ENCODE results near the gene PSEN2. TPM values are rescaled to one million over a fixed set of nuclear protein-coding genes. Genes with fewer than 3 reads are reported as not detected.
"Not testable (repeated sequence)": the region's sequence is repeated elsewhere in the genome, so short reads cannot be mapped to it uniquely, and the experiment has no call there.

Gene PSEN2
- polyA plus RNA-seq (ENCODE audit: insufficient read length in 4 of 4): 10 to 100 TPM; 16.9 to 18.2 (median 17.6) TPM

DNA sequence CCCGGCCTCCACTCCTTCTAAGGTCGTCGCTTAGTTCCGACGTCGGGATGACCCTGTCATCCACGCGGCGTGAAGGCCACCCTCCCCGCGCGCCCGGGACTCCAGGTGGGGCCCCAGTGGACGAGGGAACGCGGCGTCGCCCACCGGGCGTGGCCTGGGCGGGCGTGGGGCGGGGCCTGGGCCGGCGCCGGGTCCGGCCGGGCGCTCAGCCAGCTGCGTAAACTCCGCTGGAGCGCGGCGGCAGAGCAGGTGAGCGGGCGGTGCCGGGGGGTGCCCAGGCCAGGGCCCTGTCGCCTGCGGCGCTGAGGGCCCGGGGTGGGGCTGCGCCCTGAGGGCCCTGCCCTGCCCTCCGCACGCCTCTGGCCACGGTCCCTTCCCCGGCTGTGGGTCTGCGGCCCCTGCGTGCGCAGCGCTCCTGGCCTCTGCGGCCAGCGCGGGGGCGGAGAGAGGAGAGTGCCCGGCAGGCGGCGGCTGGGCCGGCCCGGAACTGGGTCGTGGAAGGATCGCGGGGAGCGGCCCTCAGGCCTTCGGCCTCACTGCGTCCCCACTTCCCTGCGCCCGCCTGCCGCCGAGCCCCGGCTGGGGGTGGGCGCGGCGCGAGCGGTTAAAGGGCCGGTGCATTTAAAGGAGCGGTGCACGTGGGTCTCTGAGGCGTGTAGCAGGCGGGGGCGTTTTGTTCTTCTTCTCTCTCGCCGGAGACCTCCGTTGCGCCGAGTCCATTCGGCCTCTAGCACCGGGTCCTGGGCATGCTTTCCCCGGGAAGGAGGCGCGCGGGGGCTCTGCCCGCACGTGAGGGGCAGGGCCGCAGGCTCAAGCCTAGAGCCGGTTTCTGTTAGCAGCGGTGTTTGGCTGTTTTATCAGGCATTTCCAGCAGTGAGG lies at the start of gene PSEN2:
PSEN2 (plus strand) TSS at position 216 of the 879 bp plus-strand sequence. CDS start 11,292 bp downstream, outside the sequence.
- peak in 3 of 4 donors; percentile 39 to 44 (median 41) for DNase-seq (ENCODE audit: low read depth in 4 of 4, low spot score in 3 of 4)

DNA sequence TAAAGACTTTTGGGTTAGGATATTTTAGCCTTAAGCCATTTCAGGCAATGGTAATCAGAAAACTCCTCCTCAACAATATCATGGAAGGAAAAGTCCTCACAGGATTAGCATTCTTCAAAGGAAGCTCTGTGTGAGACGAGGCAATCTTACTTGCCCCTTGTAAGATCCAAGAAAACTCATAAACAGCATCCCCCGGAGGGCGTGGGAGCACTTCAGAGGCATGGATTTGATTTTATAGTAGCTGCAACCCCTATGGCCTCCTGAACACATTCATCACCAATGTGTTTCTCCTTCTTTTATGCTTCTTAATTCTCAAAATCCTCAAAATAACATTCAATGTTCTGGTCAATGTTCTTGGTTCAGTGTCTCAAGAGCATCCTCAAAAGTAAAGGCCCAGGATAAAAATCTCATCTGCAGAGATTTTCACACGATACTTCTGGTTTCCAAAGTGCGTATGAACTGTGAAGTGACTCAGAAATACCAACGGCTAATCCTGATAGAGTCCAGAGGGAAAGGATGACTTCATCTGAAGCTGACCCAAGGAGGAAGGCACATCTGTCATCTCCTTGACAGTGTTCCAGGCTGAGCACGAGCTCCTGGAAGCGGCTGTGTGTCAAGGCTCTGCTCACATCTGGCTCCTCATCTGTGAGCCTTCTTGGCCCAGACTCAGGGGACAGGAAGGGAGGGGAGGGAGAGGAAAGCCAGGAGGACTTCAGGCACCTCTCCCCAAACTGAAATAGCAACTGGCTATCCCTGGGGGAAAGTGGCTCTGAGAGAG lies 49.3 kb upstream of the PSEN2 start:
- peak; percentile 45 to 61 (median 52) for DNase-seq (ENCODE audit: low read depth in 4 of 4, low spot score in 3 of 4)

DNA sequence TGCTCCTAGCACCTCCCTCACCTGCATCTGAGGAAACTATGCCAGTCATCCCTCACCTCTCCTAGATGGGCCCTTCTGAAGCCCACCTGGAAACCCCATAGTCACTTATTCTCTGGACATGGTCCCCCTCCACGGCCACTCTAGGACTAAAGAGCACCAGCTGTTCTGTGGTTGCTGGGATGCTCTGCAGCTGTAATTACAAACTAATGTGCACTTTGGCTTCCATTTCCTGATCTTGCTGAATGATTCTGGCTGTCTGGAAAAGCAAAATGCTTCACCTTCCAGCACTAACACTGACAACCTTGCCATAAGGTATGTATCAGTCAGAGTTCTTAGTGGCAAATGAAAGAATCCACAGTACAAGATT lies 48.7 kb upstream of the PSEN2 start:
- DNase-seq (ENCODE audit: low read depth in 4 of 4, low spot score in 3 of 4): peak in 1 of 4 donors; percentile 28

DNA sequence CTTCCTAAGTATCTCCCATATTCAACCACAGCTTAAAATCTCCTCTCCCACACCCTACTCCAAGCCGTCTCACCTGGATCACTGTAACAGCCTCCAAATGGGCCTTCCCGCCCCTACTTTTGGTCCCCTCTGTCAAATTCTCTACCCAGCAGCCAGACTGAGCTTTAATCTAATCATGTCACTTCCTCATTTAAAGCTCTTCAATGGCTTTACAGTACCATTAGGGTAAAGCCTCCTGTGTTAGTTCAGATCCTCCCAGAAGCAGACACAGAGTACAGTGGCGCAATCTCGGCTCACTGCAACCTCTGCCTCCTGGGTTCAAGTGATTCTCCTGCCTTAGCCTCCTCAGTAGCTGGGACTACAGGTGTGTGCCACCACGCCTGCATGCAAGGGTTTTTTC lies 46.8 kb upstream of the PSEN2 start:
- no peak for DNase-seq (ENCODE audit: low read depth in 4 of 4, low spot score in 3 of 4)

DNA sequence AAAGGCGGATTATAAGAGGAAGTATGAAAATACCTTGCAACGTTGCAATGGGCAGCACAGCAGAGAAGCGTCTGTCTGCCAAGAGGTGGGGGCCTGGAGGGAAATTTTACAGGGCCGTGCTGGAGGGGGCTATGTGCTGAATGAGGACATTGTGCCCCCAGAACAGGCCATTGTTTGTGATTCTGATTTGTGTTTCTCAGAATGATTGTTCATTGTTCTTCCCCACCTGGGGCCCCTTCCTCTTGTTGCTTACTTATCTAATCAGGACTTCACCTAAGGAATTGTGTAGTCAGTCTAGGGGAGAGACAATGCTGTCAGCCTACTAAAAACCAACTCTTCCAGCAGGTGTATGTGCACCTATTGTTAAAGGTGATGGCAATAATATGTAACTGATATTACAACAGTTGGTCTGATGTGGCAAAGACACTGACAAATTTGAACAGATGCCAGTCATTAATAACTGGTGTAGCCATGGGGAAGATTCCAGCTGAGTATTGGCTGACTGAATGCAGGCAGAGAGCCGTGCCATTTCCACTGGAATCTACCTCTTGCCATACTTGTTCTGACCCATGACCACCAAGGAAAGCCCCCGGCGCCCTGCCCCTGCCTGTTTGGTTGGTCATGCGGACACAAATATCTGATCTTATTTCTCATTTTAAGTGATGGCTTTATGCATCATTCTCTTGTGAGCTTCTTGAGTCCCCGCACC lies 45.2 kb upstream of the PSEN2 start:
- DNase-seq (ENCODE audit: low read depth in 4 of 4, low spot score in 3 of 4): no peak

DNA sequence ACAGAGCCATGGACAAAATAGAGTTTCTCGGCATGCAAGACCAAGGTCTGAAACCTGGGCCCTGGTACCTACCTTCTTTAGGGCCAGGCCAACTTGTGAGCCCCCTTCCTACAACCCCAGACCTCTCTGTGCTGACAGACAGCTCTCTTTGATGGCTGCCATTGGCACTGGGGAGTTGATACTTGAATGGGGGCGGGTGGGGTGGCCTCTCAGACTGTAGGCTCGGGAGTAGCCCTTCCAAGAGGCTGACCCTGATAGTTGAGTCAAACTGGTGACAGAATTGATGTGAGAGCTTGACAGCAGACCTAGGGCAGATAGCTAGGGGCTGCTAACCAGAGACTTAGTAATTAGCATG lies 44.7 kb upstream of the PSEN2 start:
- no peak for DNase-seq (ENCODE audit: low read depth in 4 of 4, low spot score in 3 of 4)

DNA sequence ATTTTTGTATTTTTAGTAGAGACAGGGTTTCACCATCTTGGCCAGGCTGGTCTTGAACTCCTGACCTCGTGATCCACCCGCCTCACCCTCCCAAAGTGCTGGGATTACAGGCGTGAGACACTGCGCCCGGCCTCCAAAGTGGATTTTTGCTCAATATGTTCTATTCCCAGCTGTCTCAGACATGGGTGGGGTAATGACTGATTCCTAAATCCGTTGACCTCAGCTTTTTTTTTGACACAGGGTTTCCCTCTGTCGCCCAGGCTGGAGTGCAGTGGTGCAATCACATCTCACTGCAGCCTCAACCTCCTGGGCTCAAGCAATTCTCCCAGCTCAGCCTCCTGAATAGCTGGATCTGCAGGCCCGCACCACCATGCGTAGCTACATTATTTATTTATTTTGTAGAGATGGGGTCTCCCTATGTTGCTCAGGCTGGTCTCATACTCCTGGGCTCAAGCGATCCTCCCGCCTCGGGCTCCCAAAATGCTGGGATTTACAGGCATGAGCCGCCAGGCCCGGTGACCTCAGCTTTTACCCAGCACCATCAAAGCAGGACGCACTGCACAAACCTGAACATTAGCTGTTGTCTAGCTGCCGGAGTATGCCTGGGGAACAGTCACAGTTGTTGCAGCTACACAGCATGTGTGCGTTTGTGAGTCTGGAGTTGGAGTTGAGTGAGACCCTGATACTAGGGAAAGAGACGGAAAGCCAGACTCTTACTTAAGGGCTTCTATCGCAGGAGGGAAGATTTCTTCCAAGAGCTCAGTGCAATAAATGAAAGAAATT lies 43.7 kb upstream of the PSEN2 start:
- no peak for DNase-seq (ENCODE audit: low read depth in 4 of 4, low spot score in 3 of 4)

DNA sequence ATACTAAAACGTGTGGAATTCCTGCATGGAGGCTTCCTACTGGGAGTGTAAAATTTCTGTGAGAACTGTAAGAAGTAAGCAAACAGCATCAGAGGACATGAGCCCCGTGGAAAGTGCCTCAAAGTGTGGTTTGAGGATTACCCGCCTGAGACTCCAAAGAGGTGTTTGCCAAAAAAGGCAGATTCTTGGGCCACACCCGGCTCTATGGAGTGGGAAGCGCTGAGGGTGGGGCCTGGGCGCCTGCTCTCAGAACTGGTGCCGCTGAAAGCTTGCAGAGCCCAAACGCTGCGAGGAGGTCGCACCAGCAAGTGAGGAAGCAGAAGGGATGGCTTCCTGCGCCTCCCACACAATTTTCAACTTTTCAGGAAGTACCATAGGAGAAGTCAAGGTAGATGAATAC lies 43.0 kb upstream of the PSEN2 start:
- no peak for DNase-seq (ENCODE audit: low read depth in 4 of 4, low spot score in 3 of 4)

DNA sequence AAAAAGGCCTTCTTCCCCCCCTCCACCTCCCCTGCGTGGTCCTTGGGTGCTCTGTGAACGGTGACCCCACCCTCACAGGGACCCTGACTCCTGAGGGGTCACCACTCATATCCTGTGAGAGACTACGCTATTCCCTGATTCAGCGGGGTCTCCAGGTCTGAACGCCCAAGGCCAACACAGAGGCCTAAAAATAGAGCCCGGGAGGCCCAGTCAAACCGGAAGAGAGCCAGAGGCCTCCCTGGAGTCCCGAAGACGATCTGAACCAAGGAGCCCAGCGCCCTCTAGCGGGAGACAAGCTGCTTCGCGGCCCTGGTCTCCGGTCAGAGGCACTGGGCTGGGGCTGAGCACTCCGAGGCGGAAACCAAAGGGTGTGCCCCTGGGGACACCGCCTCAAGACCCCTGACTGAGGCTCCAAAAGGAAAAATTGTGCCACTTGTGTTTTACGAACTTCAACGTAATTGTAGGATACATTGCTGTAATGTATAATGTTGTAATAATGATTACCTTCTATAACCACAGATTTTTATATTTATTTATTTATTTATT lies 42.4 kb upstream of the PSEN2 start:
- DNase-seq (ENCODE audit: low read depth in 4 of 4, low spot score in 3 of 4): peak; percentile 83 to 94 (median 90)

DNA sequence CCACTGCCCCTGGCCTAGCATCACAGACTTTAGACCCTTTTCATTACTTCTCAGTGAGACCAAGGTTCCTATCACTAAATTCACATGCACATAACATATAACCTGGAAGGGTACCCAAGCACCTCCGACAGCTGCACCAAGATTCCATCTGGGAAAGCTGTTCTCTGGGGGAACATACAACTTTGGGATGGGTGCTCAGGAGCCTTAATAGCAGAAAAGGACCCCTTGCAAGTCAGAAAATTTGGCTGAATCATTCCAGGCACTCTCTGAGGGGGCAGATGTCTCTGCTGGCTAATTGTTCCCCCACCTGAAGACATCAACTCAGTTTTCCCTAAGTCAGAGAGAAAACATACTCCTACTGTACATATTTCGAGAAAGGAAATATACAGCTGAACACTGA lies 41.3 kb upstream of the PSEN2 start:
- DNase-seq (ENCODE audit: low read depth in 4 of 4, low spot score in 3 of 4): no peak

DNA sequence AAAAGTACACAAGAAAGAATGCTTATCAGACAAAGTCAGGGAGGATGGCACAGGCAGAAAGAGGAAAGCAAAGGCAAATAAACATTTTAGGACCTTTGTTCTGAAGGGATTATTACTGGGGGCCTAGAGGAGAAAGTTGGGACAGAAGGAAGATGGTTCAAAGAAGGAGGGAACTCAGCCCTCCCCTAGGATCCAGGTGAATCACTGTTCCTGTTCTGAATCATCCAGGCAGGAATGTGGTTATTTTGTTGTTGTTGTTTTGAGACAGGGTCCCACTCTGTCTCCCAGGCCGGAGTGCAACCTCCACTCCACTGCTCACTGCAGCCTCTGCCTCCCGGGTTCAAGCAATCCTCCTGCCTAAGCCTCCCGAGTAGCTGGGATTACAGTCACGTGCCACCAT lies 38.5 kb upstream of the PSEN2 start:
- DNase-seq (ENCODE audit: low read depth in 4 of 4, low spot score in 3 of 4): no peak

DNA sequence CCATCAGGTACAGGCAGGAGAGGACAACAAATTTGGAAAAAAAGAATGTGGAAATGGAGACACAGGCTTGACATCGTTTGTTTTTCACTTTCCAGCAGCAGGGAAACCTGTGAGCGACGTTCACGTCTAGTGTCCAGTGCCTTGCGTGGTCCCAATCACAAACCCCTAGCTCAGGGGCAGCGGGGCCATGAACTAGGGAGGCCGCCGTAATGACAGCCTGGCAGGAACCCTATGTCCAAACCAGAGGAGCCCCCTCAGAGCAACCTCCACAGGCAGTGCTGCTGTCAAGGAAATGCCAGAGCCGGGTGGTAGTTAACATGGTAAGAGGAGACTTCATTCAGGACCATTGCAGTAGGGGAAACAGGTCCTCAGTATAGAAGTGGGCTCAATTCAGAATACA lies 37.8 kb upstream of the PSEN2 start:
- no peak for DNase-seq (ENCODE audit: low read depth in 4 of 4, low spot score in 3 of 4)

DNA sequence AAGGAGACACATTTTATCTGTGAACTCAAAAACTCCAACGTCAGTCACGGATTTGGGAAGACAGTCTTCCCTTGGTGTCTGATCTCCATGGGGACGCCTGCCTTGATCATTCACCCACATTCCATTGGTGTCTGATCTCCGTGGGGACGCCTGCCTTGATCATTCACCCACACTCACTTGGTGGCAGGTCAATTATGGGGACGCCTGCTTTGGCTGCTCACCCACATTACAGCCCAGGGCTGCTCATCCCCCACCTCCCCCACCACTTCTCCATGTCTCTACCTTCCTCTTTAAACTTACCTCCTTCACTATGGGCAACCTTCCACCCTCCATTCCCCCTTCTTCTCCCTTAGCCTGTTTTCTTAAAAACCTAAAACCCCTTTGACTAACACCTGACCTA lies 36.2 kb upstream of the PSEN2 start:
- not testable (repeated sequence) for DNase-seq (ENCODE audit: low read depth in 4 of 4, low spot score in 3 of 4)

DNA sequence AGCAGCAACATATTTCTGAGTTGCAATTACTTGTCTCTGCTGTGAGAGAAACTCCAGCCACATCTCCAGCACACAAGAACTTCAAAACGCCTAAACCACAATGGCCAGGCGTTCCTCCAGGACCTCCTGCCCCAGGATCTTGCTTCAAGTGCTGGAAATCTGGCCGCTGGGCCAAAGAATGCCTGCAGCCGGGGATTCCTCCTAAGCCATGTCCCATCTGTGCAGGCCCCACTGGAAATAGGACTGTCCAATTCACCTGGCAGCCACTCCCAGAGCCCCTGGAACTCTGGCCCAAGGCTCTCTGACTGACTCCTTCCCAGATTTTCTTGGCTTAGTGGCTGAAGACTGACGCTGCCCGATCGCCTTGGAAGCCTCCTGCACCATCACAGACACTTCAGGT lies 35.0 kb upstream of the PSEN2 start:
- DNase-seq (ENCODE audit: low read depth in 4 of 4, low spot score in 3 of 4): not testable (repeated sequence)

DNA sequence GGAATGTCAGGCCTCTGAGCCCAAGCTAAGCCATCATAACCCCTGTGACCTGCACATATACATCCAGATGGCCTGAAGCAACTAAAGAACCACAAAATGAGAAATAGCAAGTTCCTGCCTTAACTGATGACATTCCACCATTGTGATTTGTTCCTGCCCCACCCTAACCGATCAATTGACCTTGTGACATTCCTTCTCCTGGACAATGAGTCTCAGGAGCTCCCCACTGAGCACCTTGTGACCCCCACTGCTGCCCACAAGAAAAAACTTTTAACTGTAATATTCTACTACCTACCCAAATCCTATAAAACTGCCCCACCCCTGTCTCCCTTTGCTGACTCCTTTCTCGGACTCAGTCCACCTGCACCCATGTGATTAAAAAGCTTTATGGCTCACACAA lies 32.5 kb upstream of the PSEN2 start:
- not testable (repeated sequence) for DNase-seq (ENCODE audit: low read depth in 4 of 4, low spot score in 3 of 4)

DNA sequence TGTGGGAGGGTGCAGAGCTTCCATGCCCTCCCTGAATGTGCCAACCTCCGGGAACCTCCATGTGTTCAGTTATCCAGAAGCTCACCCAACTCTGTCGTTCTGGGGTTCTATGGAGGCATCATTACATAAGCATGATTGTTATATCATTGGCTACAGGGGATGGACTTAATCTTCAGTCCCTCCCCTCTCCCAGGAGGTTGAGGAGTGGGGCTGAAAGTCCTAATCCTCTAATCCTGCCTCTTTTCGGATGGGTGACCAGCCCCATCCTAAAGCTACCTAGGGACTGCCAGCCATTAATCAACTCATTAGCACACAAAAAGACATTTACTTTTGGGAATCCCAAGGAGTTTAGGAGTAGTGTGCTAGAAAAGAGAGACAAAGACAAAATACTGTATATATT lies 32.0 kb upstream of the PSEN2 start:
- no peak for DNase-seq (ENCODE audit: low read depth in 4 of 4, low spot score in 3 of 4)

DNA sequence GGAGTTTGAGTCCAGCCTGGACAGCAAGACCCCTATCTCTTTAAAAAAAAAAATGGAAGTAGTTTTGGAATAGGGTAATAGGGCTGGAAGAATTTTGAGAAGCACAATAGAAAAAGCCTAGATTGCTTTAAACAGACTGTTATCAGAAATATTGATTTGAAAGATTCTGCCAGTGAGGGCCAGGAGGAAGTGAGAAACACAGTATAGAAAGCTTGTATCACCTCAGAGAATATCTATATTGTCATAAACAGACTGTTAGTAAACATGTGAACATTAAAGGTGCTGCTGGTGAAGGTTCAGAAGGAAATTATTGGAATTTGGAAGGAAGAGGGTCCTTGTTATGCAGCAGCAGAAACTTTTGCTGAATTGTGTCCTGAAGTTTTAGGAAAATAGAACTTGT lies 24.8 kb upstream of the PSEN2 start:
- no peak for DNase-seq (ENCODE audit: low read depth in 4 of 4, low spot score in 3 of 4)

DNA sequence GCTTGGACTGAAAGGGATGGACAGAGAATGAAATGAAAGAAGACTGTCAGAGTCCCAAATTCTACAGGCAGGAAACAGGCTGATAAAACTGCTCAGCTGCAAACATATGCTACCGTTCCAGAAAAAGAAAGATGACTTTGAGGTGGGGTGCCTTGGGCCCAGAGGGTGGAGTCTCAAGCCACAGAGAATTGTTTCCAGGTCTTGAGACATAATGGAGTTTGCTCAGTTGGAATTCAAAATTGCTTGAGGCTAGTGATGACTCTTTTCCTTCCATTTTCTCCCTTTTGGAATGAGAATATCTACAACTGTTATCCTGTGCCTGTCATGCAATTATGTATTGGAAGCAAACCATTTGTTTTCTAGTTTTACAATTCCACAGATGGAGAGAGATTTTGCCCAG lies 23.6 kb upstream of the PSEN2 start:
- DNase-seq (ENCODE audit: low read depth in 4 of 4, low spot score in 3 of 4): no peak

DNA sequence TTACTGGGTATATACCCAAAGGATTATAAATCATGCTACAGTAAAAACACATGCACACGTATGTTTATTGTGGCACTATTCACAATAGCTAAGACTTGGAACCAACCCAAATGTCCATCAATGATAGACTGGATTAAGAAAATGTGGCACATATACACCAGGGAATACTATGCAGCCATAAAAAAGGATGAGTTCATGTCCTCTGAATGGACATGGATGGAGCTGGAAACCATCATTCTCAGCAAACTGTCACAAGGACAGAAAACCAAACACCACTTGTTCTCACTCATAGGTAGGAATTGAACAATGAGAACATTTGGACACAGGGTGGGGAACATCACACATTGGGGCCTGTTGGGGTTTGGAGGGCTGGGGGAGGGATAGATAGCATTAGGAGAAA lies 15.9 kb upstream of the PSEN2 start:
- not testable (repeated sequence) for DNase-seq (ENCODE audit: low read depth in 4 of 4, low spot score in 3 of 4)

DNA sequence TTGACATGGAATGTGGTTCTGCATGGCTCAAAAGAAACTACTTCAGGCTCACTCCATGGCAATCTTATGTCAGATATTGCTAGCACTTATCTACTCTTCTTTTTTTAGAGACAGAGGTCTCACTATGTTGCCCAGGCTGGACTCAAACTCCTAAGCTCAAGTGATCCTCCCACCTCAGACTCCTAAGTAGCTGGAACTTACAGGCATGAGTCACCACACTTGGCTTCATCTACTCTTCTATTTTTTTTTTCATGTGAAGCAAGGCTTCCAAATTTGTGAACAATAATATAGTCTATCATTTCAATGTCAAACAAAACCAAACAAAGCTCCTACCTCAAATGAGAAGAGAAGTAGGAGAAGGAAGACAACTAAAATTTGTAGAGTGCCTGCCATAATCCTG lies 7.5 kb upstream of the PSEN2 start:
- DNase-seq (ENCODE audit: low read depth in 4 of 4, low spot score in 3 of 4): no peak

Measured in right renal pelvis (tissue), 4 donors.